IMR-90 (cell line): Measurements from ENCODE around the gene CYB5R2. TPM values are rescaled to one million over a fixed set of nuclear protein-coding genes. Genes with fewer than 3 reads are reported as not detected.

Experiments
- ATAC-seq: fragments of 200-7000 bp; cut with Tn5 transposase; 2 replicates; pipeline ENCODE4 v1.9.1; 2020; ENCODE audit warnings: low read depth, mild to moderate bottlenecking, moderate library complexity
- BruUV-seq: library from RNA; stranded (reverse); fragments of 400-500 nt; replicated peaks from 2 replicates; lab custom pipeline; 2021; lab: Mats Ljungman, UMichigan
- CTCF ChIA-PET: fragments of 300-600 bp; formaldehyde crosslinking; extraction: SDS; loops from one replicate; lab custom pipeline; 2021; ENCODE audit warnings: antibody characterized with exemption; lab: Yijun Ruan, JAX
- POLR2A ChIA-PET: fragments of 300-600 bp; sonication (Branson Sonifier 250); formaldehyde crosslinking; loops from one replicate; lab custom pipeline; 2022; ENCODE audit warnings: antibody characterized with exemption; ENCODE audit not compliant: unreplicated experiment; lab: Charles Lee
- DNase-seq: peaks from one replicate; pipeline ENCODE4 v3.0.0; 2013
- H2AFZ ChIP-seq: replicated peaks from 2 replicates; pipeline ENCODE3; 2013; ENCODE audit warnings: low read length, mild to moderate bottlenecking; ENCODE audit not compliant: poor library complexity
- H2AK5ac ChIP-seq: 2 replicates; pipeline ENCODE4 v1.6.1; 2013; ENCODE audit warnings: low read depth, low read length, inconsistent platforms
- H2AK9ac ChIP-seq: replicated peaks from 2 replicates; pipeline ENCODE3; 2013; ENCODE audit warnings: mild to moderate bottlenecking, low read depth, low read length, moderate library complexity; ENCODE audit not compliant: poor library complexity
- H2BK120ac ChIP-seq: 2 replicates; pipeline ENCODE4 v1.6.1; 2013; ENCODE audit warnings: low read depth, low read length, inconsistent platforms
- H2BK15ac ChIP-seq: 3 replicates; pipeline ENCODE4 v1.6.1; 2013; ENCODE audit warnings: low read depth, low read length, inconsistent platforms
- H2BK20ac ChIP-seq: 2 replicates; pipeline ENCODE4 v1.6.1; 2013; ENCODE audit warnings: low read depth, mild to moderate bottlenecking, inconsistent platforms, low read length, moderate library complexity
- H2BK5ac ChIP-seq: 2 replicates; pipeline ENCODE4 v1.6.1; 2013; ENCODE audit warnings: mild to moderate bottlenecking, low read depth, low read length, inconsistent platforms; ENCODE audit not compliant: poor library complexity, severe bottlenecking
- H3K14ac ChIP-seq: replicated peaks from 2 replicates; pipeline ENCODE4 v1.6.1; 2013; ENCODE audit warnings: low read depth, low read length, inconsistent platforms
- H3K18ac ChIP-seq: 2 replicates; pipeline ENCODE4 v1.6.1; 2013; ENCODE audit warnings: low read depth, low read length, control low read depth
- H3K23ac ChIP-seq: 2 replicates; pipeline ENCODE4 v1.6.1; 2013; ENCODE audit warnings: low read depth, low read length, inconsistent platforms
- H3K27ac ChIP-seq: 2 replicates; pipeline ENCODE4 v1.5.1; 2013; ENCODE audit warnings: mild to moderate bottlenecking, control low read depth, low read length; ENCODE audit not compliant: insufficient read depth
- H3K27me3 ChIP-seq: 2 replicates; pipeline ENCODE4 v1.6.1; 2013; ENCODE audit warnings: low read length; ENCODE audit not compliant: control insufficient read depth, insufficient read depth
- H3K36me3 ChIP-seq: 2 replicates; pipeline ENCODE4 v1.6.1; 2013; ENCODE audit warnings: low read length, mixed read lengths; ENCODE audit not compliant: control insufficient read depth, insufficient read depth
- H3K4ac ChIP-seq: 2 replicates; pipeline ENCODE4 v1.6.1; 2013; ENCODE audit warnings: low read depth, low read length, inconsistent platforms
- H3K4me1 ChIP-seq: 2 replicates; pipeline ENCODE4 v1.6.1; 2013; ENCODE audit warnings: low read length, mixed read lengths; ENCODE audit not compliant: control insufficient read depth, insufficient read depth
- H3K4me2 ChIP-seq: 2 replicates; pipeline ENCODE4 v1.6.1; 2013; ENCODE audit warnings: low read depth, mild to moderate bottlenecking, control low read depth, low read length, moderate library complexity
- H3K4me3 ChIP-seq: 2 replicates; pipeline ENCODE4 v1.5.1; 2013; ENCODE audit warnings: low read depth, mild to moderate bottlenecking, control low read depth, low read length, moderate library complexity; ENCODE audit not compliant: insufficient read depth
- H3K56ac ChIP-seq: 2 replicates; pipeline ENCODE4 v1.6.1; 2013; ENCODE audit warnings: low read length, inconsistent platforms; ENCODE audit not compliant: insufficient read depth; ENCODE audit errors: extremely low read depth
- H3K79me1 ChIP-seq, 2 experiments: 2 replicates each; pipeline ENCODE4 v1.6.1; 2013; ENCODE audit warnings: low read length in 2 of 2, inconsistent platforms in 1 of 2, low read depth in 1 of 2
- H3K9ac ChIP-seq: 2 replicates; pipeline ENCODE4 v1.6.1; 2013; ENCODE audit warnings: low read depth, low read length, control low read depth
- H3K9me1 ChIP-seq: 2 replicates; pipeline ENCODE4 v1.6.1; 2013; ENCODE audit warnings: low read length, inconsistent platforms; ENCODE audit not compliant: insufficient read depth
- H3K9me3 ChIP-seq: 2 replicates; pipeline ENCODE4 v1.6.1; 2013; ENCODE audit warnings: low read length; ENCODE audit not compliant: control insufficient read depth, insufficient read depth
- H4K20me1 ChIP-seq: 2 replicates; pipeline ENCODE4 v1.6.1; 2013; ENCODE audit warnings: low read length, inconsistent platforms; ENCODE audit not compliant: insufficient read depth
- H4K5ac ChIP-seq: 2 replicates; pipeline ENCODE4 v1.6.1; 2013; ENCODE audit warnings: mild to moderate bottlenecking, low read depth, low read length, control low read depth
- H4K8ac ChIP-seq, 2 experiments: 2 replicates each; pipeline ENCODE4 v1.6.1; 2013; ENCODE audit warnings: low read depth in 2 of 2, low read length in 2 of 2, control low read depth in 1 of 2, inconsistent platforms in 1 of 2
- H4K91ac ChIP-seq: 2 replicates; pipeline ENCODE4 v1.6.1; 2013; ENCODE audit warnings: low read depth, low read length, inconsistent platforms; ENCODE audit not compliant: insufficient read depth
- CEBPB ChIP-seq: IDR thresholded peaks from 2 replicates; pipeline ENCODE4 v1.6.1; 2012; ENCODE audit warnings: low read depth, low read length, improper control_type of control experiment
- CHD1 ChIP-seq: IDR thresholded peaks from 2 replicates; pipeline ENCODE4 v1.6.1; 2012; ENCODE audit warnings: low read depth, low read length, improper control_type of control experiment
- CTCF ChIP-seq: conservative IDR thresholded peaks from 2 replicates; pipeline ENCODE4 v1.5.1; 2012; ENCODE audit warnings: mild to moderate bottlenecking, low read depth, low read length, improper control_type of control experiment
- ELK1 ChIP-seq: fragments of 150-350 bp; IDR thresholded peaks from 2 replicates; pipeline ENCODE4 v1.6.1; 2016; ENCODE audit warnings: low read depth, mild to moderate bottlenecking, low read length, moderate library complexity, borderline replicate concordance
- FOS ChIP-seq: fragments of 150-350 bp; IDR thresholded peaks from 2 replicates; pipeline ENCODE4 v1.6.1; 2016; ENCODE audit warnings: low read depth, low read length
- MAFK ChIP-seq: IDR thresholded peaks from 2 replicates; pipeline ENCODE4 v1.6.1; 2012; ENCODE audit warnings: low read depth, low read length, improper control_type of control experiment
- MAZ ChIP-seq: IDR thresholded peaks from 2 replicates; pipeline ENCODE4 v1.6.1; 2012; ENCODE audit warnings: low read depth, mild to moderate bottlenecking, low read length, improper control_type of control experiment, moderate library complexity, borderline replicate concordance
- MXI1 ChIP-seq: IDR thresholded peaks from 2 replicates; pipeline ENCODE4 v1.6.1; 2012; ENCODE audit warnings: low read depth, mild to moderate bottlenecking, low read length, moderate library complexity, borderline replicate concordance
- NFE2L2 ChIP-seq: fragments of 150-350 bp; IDR thresholded peaks from 2 replicates; pipeline ENCODE4 v1.6.1; 2016; ENCODE audit warnings: low read depth, mild to moderate bottlenecking, low read length
- POLR2A ChIP-seq: IDR thresholded peaks from 2 replicates; pipeline ENCODE4 v1.6.1; 2012; ENCODE audit warnings: mild to moderate bottlenecking, low read depth, low read length
- RAD21 ChIP-seq: IDR thresholded peaks from 2 replicates; pipeline ENCODE4 v1.6.1; 2012; ENCODE audit warnings: low read length, improper control_type of control experiment
- RCOR1 ChIP-seq: IDR thresholded peaks from 2 replicates; pipeline ENCODE4 v1.6.1; 2012; ENCODE audit warnings: mild to moderate bottlenecking, low read length, improper control_type of control experiment; ENCODE audit not compliant: insufficient replicate concordance
- RFX5 ChIP-seq: IDR thresholded peaks from 2 replicates; pipeline ENCODE4 v1.8.0; 2012; ENCODE audit warnings: low read depth, mild to moderate bottlenecking, low read length, moderate library complexity
- SMC3 ChIP-seq: fragments of 150-350 bp; IDR thresholded peaks from 2 replicates; pipeline ENCODE4 v1.6.1; 2016; ENCODE audit warnings: low read depth, mild to moderate bottlenecking, antibody characterized with exemption, low read length, moderate library complexity
- USF2 ChIP-seq: fragments of 150-350 bp; IDR thresholded peaks from 2 replicates; pipeline ENCODE4 v1.6.1; 2017; ENCODE audit warnings: mild to moderate bottlenecking, antibody characterized with exemption, low read length, low read depth
- WGBS, 2 experiments: methylation state at CpG; one replicate each; pipeline versions ENCODE4 v1.1.5 to v1.1.7; 2013; ENCODE audit warnings: missing lambda C conversion rate in 2 of 2; ENCODE audit not compliant: insufficient read length in 1 of 2; ENCODE audit errors: extremely low coverage in 2 of 2; 5-methylcytosine and 5-hydroxymethylcytosine counted together
- dilution Hi-C: fragments of 300-500 bp; cut with HindIII; formaldehyde crosslinking; loops from one replicate; pipeline ENCODE4 v1.14.3; 2018; ENCODE audit warnings: low sequenced_read_pairs; ENCODE audit not compliant: unreplicated experiment
- in situ Hi-C: fragments of 300-500 bp; cut with MboI; formaldehyde crosslinking; loops from 3 replicates; pipeline ENCODE4 v1.14.3; 2019; ENCODE audit warnings: low sequenced_read_pairs, inconsistent platforms, mixed read lengths
- intact Hi-C: fragments of 100-400 bp; cut with micrococcal nuclease; formaldehyde crosslinking; loops from 2 replicates; pipeline ENCODE4 v1.10.0; 2022
- polyA plus RNA-seq, 3 experiments: library from polyadenylated mRNA; depleted of rRNA; stranded (reverse); fragments of >200 nt; gene quantifications; 2 replicates each; pipeline ENCODE4 v1.2.3, GENCODE V29; 2012; ENCODE audit warnings: low replicate concordance in 1 of 3
- total RNA-seq: library from RNA; depleted of rRNA; stranded (reverse); fragments of >200 nt; gene quantifications from 2 replicates; pipeline ENCODE4 v1.2.3, GENCODE V29; 2012

The CYB5R2 gene
- total and polyA plus RNA-seq, 2 of the 4 experiments (the other 2 are of a cell fraction) = 4.5 to 4.7 TPM

GRCh38 chr11:7621090-7621489 lies 52.2 kb downstream of the CYB5R2 start:
- in situ Hi-C loops = no loop called here
- CTCF ChIA-PET = no interaction called here
- no CpG with 5 or more reads among the region's 3 CpGs for whole genome bisulfite sequencing, 2 experiments

More at GRCh38 chr11:7621090-7621489, 52.2 kb downstream of the CYB5R2 start:
- H2AK5ac ChIP-seq = no peak overlapping the region
- no peaks in the 10 kb centered on the region for H3K36me3 ChIP-seq
- H2BK15ac ChIP-seq = no peak overlapping the region
- no peaks in the 10 kb centered on the region for H3K4me1 ChIP-seq
- H4K20me1 ChIP-seq = no peaks in the 10 kb centered on the region
- no peaks in the 10 kb centered on the region for H3K9me3 ChIP-seq
- H3K27ac ChIP-seq = no peak overlapping the region
- H3K23ac ChIP-seq = no peak overlapping the region
- no peak overlapping the region for H3K18ac ChIP-seq
- TF ChIP-seq SMC3 = no peak
- no peak for TF ChIP-seq CHD1
- TF ChIP-seq RFX5 = no peak
- no peak for TF ChIP-seq ELK1
- no peak for TF ChIP-seq POLR2A
- TF ChIP-seq CEBPB = no peak
- no peak for TF ChIP-seq MXI1
- TF ChIP-seq RAD21 = no peak
- no peak for TF ChIP-seq FOS
- TF ChIP-seq CTCF = no peak
- no peak for TF ChIP-seq MAFK
- no peak for TF ChIP-seq MAZ
- no peak for TF ChIP-seq RCOR1
- no peak for TF ChIP-seq NFE2L2
- no peak for TF ChIP-seq USF2
- peaks cover 2% of the 10 kb centered on the region; the same call in 1 of the 2 replicates for H3K27me3 ChIP-seq
- H3K14ac ChIP-seq = no peak overlapping the region
- no peak overlapping the region for H3K4me3 ChIP-seq
- dilution Hi-C loops (no loop called here), intact Hi-C loops (no loop called here)
- no peak overlapping the region for H2BK5ac ChIP-seq
- ATAC-seq (no peak), DNase-seq (no peak)
- H2BK20ac ChIP-seq = no peak overlapping the region
- no peak overlapping the region for H2AFZ ChIP-seq
- H3K4me2 ChIP-seq = no peak overlapping the region
- no peak overlapping the region for H3K4ac ChIP-seq
- no peak overlapping the region for H2BK120ac ChIP-seq
- H3K9me1 ChIP-seq = no peaks in the 10 kb centered on the region; the same call in 1 of the 2 replicates
- no peak overlapping the region for H4K91ac ChIP-seq
- no TSS peak for BruUV-seq
- no peak overlapping the region for H3K9ac ChIP-seq
- POLR2A ChIA-PET = no interaction called here
- H3K79me1 ChIP-seq = no peaks in the 10 kb centered on the region
- no peak overlapping the region for H2AK9ac ChIP-seq
- no peak overlapping the region for H3K56ac ChIP-seq
- H4K5ac ChIP-seq = no peak overlapping the region
- H4K8ac ChIP-seq = no peak overlapping the region
